GM12875 (cell line): ENCODE results near the gene C12orf54.
A peak's percentile ranks its signal among the peaks of the same experiment; 100 is the strongest.
"Not testable (repeated sequence)": the region's sequence is repeated elsewhere in the genome, so short reads cannot be mapped to it uniquely, and the experiment has no call there.

Experiments used
- H3K4me3 ChIP-seq: one replicate; pipeline ENCODE4 v1.5.1; 2011; ENCODE audit warnings: low read depth, low read length, control low read depth
- CTCF ChIP-seq: IDR thresholded peaks from 2 replicates; pipeline ENCODE4 v1.5.1; 2011; ENCODE audit warnings: low read depth, mild to moderate bottlenecking, control low read depth, inconsistent platforms, low read length, moderate library complexity, borderline replicate concordance; ENCODE audit not compliant: insufficient read depth

Gene C12orf54

DNA sequence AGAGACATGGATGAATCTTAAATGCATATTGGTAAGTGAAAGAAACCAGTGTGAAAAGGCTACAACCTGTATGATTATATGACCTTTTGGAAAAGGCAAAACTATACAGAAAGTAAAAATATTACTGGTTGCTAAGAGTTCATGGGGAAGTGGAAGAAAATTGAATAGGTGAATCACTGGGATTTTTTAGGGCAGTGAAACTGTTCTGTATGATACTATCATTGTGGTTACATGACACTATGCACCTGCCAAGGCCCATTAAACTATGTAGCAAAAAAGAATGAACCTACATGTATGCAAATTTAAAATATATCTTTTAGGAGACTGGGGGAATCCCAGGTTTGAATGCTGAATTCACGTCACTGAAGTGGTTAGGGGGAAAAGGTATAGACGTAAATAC is 30.6 kb downstream of the C12orf54 start:
- no peak overlapping the region for H3K4me3 ChIP-seq
- no peak for TF ChIP-seq CTCF

DNA sequence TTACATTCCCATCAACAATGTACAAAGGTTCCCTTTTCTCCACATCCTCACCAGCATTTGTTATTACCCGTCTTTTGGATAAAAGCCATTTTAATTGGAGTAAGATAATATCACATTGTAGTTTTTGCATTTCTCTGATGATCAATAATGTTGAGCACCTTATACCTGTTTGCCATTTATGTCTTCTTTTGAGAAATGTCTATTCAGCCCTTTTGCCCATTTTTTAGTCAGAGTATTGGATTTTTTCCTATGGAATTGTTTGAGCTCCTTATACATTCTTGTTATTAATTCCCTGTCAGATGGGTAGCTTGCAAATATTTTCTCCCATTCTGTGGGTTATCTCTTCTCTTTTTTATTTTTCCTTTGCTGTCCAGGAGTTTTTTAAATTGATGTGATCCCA is 32.4 kb downstream of the C12orf54 start:
- TF ChIP-seq CTCF = no peak
- no peak overlapping the region for H3K4me3 ChIP-seq

DNA sequence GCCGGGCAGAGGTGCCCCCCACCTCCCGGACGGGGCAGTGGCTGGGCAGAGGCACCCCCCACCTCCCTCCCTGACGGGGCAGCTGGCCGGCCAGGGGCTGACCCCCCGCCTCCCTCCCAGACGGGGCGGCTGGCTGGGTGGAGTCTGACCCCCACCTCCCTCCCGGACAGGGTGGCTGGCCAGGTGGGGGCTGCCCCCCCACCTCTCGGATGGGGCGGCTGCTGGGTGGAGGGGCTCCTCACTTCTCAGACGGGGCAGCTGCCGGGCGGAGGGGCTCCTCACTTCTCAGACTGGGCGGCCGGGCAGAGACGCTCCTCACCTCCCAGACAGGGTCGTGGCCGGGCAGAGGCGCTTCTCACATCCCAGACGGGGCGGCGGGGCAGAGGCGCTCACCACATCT is 38.1 kb downstream of the C12orf54 start:
- H3K4me3 ChIP-seq = not testable (repeated sequence)

DNA sequence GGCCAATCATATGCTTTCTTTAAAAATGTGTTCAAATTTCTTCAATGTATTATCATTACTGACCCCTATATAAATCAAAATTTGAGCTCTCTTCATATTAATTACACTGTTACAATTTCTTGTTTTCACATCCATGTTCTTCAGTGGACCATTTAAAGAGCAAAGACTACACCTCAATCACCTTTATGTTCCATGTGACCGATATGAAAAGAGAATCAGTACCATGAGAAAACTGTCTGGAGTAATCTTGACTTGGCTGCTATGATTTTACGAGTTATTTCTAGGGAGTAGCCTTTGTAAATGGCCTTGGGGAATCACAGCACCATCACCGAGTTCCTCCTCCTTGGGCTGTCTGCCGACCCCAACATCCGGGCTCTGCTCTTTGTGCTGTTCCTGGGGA is 43.0 kb downstream of the C12orf54 start, which contains the start of gene OR8S1:
Gene OR8S1, plus strand, starts transcription at position 301 of the 400 bp plus-strand sequence. Its CDS starts 0 bp downstream, at position 301.
- TF ChIP-seq CTCF = no peak
- no peak within 1 kb of the TSS for H3K4me3 ChIP-seq

DNA sequence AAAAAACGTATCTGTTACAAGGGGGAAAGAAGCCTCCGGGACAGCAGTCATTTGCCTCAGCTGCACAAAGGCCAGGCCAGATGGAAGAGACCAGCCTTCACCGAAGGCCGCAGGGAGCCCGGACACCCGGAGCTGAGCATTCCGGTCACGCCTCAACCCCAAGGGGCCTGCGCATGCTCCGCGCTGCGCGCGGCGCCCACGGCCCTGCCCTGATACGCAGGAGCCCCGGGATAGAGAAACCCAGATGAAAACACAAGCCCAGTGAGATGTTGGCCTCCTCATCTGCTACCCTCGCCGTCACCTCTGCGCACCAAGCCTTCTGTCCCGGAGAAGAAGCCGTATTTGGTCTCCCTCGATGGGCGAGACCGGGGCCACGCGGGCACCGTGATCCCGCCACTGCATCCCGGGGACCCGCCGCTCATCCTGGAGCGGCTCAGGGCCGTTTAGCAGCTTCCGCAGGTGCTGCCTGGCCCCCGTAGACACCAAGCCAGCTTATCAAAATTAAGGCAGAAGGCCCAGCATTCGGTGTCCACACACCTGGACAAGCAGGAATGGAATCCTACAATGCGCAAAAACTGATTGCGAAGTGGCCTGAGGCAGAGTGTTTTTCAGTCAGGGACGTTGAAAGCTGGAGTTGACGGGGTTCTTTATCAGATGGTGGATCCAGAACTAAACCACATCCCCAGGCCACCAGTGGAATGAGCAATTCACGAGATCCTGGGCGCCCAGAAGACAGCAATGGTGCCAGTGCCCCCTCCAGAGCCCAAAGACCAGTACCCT is 45.8 kb downstream of the C12orf54 start:
- no peak for TF ChIP-seq CTCF
- H3K4me3 ChIP-seq = no peak overlapping the region

DNA sequence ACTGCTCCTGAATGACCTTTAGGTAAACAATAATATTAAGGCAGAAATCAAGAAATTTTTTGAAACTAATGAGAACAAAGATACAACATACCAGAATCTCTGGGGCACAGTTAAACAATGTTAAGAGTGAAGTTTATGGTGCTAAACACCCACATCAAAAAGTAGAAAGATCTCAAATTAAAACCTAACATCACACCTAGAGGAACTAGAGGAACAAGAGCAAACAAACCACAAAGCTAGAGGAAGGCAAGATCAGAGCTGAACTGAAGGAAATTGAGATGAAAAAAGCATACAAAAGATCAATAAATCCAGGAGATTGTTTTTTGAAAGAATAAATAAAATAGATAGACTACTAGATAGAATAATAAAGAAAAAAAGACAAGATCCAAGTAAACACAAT is 50.3 kb downstream of the C12orf54 start:
- TF ChIP-seq CTCF = no peak
- H3K4me3 ChIP-seq = no peak overlapping the region

DNA sequence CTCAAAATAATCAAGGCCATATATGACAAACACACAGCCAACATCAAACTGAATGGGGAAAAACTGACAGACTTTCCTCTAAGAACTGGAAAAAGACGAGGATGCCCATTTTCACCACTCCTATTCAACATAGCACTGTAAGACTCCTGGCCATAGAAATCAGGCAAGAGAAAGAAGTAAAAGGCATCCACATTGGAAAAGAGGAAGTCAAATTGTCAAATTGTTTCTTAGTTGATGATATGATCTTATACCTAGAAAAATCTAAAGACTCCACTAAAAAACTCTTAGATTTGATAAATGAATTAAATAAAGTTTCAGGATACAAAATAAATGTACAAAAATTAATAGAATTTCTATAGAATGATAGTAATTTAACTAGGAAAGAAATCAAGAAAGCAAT is 54.3 kb downstream of the C12orf54 start:
- no peak overlapping the region for H3K4me3 ChIP-seq
- TF ChIP-seq CTCF = no peak

DNA sequence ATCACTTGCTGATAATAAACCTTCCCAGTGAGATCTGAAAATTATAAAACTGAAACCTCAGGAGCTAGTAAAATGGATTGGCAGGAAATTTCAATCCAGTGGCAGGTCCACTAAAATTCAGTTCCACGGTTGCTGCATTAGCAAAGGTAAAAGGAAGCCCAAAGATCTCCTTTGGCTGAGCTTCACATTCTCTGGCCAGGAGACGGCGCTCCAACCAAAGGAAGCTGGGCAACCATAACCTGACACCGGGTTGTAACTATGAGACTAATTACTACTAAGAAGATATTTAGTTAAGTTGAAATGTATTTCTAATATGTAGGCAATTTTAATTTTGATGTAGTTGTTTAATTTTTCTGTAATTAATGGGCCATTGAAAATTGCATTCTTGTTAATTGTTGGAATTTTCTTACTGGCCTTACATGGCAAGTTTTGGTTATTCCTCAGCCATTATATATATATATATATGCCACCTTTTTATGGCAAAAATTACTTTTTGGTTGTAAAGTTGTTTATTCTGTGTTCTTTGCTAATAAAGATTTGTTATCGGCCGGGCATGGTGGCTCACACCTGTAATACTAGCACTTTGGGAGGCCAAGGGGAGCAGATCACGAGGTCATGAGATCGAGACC is 60.1 kb downstream of the C12orf54 start:
- TF ChIP-seq CTCF = peak; percentile 82
- H3K4me3 ChIP-seq = no peak overlapping the region
